ENCODE data around the gene PCDH10.

- TF ChIP-seq CTCF (IDR thresholded peaks at IDR 0.05; ENCODE audit: low read depth, low read length, poor library complexity, severe bottlenecking) = no peak
- TF ChIP-seq EZH2phosphoT487 (IDR thresholded peaks at IDR 0.05; ENCODE audit: borderline replicate concordance, low read length) = no peak
These were observed 908 bp downstream of the PCDH10 start for GRCh38 chr4:133149932-133150471.
